ENCODE measurements around the gene NMD3. TPM values are rescaled to one million over a fixed set of nuclear protein-coding genes. Genes with fewer than 3 reads are reported as not detected.
"Not testable (repeated sequence)": the region's sequence is repeated elsewhere in the genome, so short reads cannot be mapped to it uniquely, and the experiment has no call there.

NMD3 gene
- total and polyA plus RNA-seq, 4 donors, result 18.7 to 64.1 (median 33.2) TPM

DNA sequence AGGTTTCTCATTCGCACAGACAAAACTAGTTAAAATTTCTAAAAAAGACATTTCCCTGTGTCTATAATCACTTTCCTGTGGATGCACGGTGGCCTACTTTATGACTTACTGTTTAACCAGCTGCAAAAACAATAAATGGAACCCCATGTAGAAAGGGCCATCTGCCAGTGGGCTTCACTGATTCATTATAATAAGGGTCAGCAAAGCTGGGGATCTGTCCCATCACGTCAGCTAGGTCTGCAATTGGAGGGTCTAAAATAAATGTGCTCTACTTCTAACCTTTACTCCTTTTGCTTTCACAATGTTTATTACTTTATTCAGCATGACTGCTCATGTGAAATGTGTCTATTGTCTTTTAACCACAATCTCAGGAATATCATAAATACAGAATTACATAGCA, 43.1 kb upstream of the NMD3 start:
- H3K9ac ChIP-seq (ENCODE audit: insufficient read depth in 1 of 2, low read length in 2 of 2), result no peak overlapping the region
- H3K27ac ChIP-seq (ENCODE audit: low read depth in 1 of 2, low read length in 1 of 2), result no peak overlapping the region
- H3K27me3 ChIP-seq (ENCODE audit: control insufficient read depth in 3 of 3, insufficient read depth in 3 of 3, low read length in 2 of 3), result no peaks in the 10 kb centered on the region
- no peak for DNase-seq
- H3K4me3 ChIP-seq, result no peak overlapping the region
- peaks cover 0 to 3% (median 0%) of the 10 kb centered on the region in 4 donors for H3K9me3 ChIP-seq (ENCODE audit: control insufficient read depth in 4 of 4, insufficient read depth in 3 of 4, low read length in 3 of 4)
- 73 to 90% methylated on average over 3 of the region's 3 CpGs for WGBS, 2 donors
- TF ChIP-seq, protein P1, sequence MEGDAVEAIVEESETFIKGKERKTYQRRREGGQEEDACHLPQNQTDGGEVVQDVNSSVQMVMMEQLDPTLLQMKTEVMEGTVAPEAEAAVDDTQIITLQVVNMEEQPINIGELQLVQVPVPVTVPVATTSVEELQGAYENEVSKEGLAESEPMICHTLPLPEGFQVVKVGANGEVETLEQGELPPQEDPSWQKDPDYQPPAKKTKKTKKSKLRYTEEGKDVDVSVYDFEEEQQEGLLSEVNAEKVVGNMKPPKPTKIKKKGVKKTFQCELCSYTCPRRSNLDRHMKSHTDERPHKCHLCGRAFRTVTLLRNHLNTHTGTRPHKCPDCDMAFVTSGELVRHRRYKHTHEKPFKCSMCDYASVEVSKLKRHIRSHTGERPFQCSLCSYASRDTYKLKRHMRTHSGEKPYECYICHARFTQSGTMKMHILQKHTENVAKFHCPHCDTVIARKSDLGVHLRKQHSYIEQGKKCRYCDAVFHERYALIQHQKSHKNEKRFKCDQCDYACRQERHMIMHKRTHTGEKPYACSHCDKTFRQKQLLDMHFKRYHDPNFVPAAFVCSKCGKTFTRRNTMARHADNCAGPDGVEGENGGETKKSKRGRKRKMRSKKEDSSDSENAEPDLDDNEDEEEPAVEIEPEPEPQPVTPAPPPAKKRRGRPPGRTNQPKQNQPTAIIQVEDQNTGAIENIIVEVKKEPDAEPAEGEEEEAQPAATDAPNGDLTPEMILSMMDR (IDR thresholded peaks at IDR 0.05; ENCODE audit: control extremely low read depth, extremely low read depth), result no peak
- ATAC-seq (ENCODE audit: insufficient read depth, low FRiP score), result no peak
- no peaks in the 10 kb centered on the region for H3K36me3 ChIP-seq (ENCODE audit: control insufficient read depth in 4 of 4, insufficient read depth in 4 of 4, low read length in 4 of 4)
- H3K4me1 ChIP-seq (ENCODE audit: control insufficient read depth in 5 of 5, insufficient read depth in 5 of 5, low read length in 5 of 5), result peaks cover 0 to 6% (median 0%) of the 10 kb centered on the region in 5 donors

DNA sequence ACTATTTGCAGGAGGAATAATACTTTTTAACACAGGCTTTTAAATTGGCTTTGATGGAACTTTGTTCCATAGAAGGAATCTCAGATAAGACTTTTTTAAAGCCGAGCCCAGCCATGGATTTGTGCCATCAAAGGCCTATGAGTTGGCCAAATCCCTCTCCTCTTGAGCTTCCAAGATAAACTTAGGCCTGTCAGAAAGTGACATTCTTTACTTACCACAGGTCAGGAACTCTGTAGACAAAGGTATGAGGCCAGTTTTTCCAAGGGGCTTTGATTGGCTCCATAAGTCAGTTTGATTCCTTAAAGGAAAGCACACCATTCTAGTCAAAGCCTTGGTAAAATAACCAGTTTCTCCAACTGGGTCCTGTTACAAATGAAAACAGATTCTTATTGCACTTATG, 39.7 kb upstream of the NMD3 start:
- not testable (repeated sequence) for H3K36me3 ChIP-seq (ENCODE audit: control insufficient read depth in 4 of 4, insufficient read depth in 4 of 4, low read length in 4 of 4); ATAC-seq (ENCODE audit: insufficient read depth, low FRiP score); H3K4me1 ChIP-seq (ENCODE audit: control insufficient read depth in 5 of 5, insufficient read depth in 5 of 5, low read length in 5 of 5); H3K9me3 ChIP-seq (ENCODE audit: control insufficient read depth in 4 of 4, insufficient read depth in 3 of 4, low read length in 3 of 4); H3K9ac ChIP-seq (ENCODE audit: insufficient read depth in 1 of 2, low read length in 2 of 2); H3K27ac ChIP-seq (ENCODE audit: low read depth in 1 of 2, low read length in 1 of 2); H3K4me3 ChIP-seq; DNase-seq; H3K27me3 ChIP-seq (ENCODE audit: control insufficient read depth in 3 of 3, insufficient read depth in 3 of 3, low read length in 2 of 3)
- WGBS, 2 donors, result 54 to 81% methylated on average over 1 of the region's 1 CpG

DNA sequence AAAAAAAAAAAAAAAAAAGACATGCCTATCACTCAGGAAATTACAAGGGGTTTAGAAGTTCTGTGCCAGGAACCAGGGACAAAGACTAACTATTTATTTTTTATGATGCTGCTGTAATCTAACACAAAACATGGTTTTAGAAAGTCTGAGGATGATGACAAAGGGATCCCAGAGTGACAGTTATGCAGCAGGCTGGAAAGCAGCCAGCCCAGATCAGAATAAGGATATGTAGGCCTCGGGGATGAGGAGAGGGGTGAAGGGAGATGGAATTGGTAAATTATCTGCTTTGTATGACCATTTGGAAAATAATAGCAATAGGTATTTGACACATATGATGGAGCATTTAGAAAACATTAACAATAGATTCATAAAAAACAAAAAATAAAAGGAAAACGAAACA, 34.1 kb upstream of the NMD3 start:
- H3K27ac ChIP-seq (ENCODE audit: low read depth in 1 of 2, low read length in 1 of 2), result no peak overlapping the region
- DNase-seq (no peak), ATAC-seq (ENCODE audit: insufficient read depth, low FRiP score) (no peak)
- WGBS, 2 donors, result 36 to 51% methylated on average over 2 of the region's 2 CpGs
- no peak overlapping the region for H3K4me3 ChIP-seq
- no peaks in the 10 kb centered on the region for H3K36me3 ChIP-seq (ENCODE audit: control insufficient read depth in 4 of 4, insufficient read depth in 4 of 4, low read length in 4 of 4)
- no peak overlapping the region for H3K9ac ChIP-seq (ENCODE audit: insufficient read depth in 1 of 2, low read length in 2 of 2)
- H3K27me3 ChIP-seq (ENCODE audit: control insufficient read depth in 3 of 3, insufficient read depth in 3 of 3, low read length in 2 of 3), result no peaks in the 10 kb centered on the region
- H3K4me1 ChIP-seq (ENCODE audit: control insufficient read depth in 5 of 5, insufficient read depth in 5 of 5, low read length in 5 of 5), result no peaks in the 10 kb centered on the region
- TF ChIP-seq, protein P1 (IDR thresholded peaks at IDR 0.05; ENCODE audit: control extremely low read depth, extremely low read depth), result no peak
- no peaks in the 10 kb centered on the region for H3K9me3 ChIP-seq (ENCODE audit: control insufficient read depth in 4 of 4, insufficient read depth in 3 of 4, low read length in 3 of 4)

DNA sequence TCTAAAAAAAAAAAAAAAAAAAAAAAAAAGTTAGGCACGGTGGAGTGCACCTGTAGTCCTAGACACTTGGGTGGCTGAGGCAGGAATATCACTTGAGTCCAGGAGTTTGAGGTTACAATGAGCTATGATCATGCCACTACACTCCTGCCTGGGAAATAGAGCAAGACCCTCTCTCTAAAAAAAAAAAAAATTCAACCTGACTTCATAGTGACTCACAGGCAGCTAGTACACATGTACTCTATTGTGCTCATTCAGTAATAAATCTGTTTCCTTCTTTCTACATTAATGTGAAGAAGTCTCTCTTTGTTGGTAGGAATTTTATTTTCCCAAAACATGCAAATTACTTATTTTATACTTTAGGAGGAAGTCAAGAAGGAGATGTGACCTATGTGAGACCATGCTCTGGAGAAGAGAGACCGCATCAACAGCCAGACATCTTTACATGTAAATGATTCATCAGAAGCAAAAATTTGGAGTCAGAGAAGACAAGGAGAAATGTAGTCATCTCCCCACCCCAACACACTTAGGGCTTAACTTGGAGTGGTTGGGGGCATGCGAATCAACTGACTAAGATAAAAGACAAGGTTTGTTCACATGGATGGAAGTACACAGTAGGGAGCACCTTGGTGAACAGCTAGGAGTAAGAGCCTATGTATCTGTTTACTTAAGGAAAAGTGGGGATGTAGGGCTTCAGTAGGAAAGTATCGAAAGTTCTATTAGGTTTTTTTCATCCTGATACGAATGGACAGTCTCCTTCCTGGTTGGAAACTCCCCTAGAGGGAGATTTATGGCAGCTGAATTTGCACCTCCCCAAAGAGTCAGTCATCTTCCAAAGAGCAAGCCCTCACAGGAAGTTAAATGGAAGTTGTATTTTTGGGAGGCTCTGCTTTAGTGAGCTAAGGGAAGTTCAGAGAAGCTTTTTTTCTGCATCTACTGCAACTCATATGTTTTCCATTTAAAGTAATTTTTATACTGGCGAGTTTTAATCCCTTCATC, 23.0 kb upstream of the NMD3 start:
- TF ChIP-seq, protein P1 (IDR thresholded peaks at IDR 0.05; ENCODE audit: control extremely low read depth, extremely low read depth), result no peak
- Histone ChIP-seq H3K4me3 (no peak overlapping the region), H3K4me1 (ENCODE audit: control insufficient read depth in 5 of 5, insufficient read depth in 5 of 5, low read length in 5 of 5) (no peaks in the 10 kb centered on the region), H3K27ac (ENCODE audit: low read depth in 1 of 2, low read length in 1 of 2) (no peak overlapping the region), H3K9ac (ENCODE audit: insufficient read depth in 1 of 2, low read length in 2 of 2) (no peak overlapping the region), H3K36me3 (ENCODE audit: control insufficient read depth in 4 of 4, insufficient read depth in 4 of 4, low read length in 4 of 4) (no peaks in the 10 kb centered on the region), H3K9me3 (ENCODE audit: control insufficient read depth in 4 of 4, insufficient read depth in 3 of 4, low read length in 3 of 4) (no peaks in the 10 kb centered on the region), H3K27me3 (ENCODE audit: control insufficient read depth in 3 of 3, insufficient read depth in 3 of 3, low read length in 2 of 3) (no peaks in the 10 kb centered on the region)
- 86 to 93% methylated on average over 6 of the region's 6 CpGs for WGBS, 2 donors
- DNase-seq (no peak), ATAC-seq (ENCODE audit: insufficient read depth, low FRiP score) (no peak)
